Measurements from ENCODE around the gene SLC35A3.
A peak's percentile ranks its signal among the peaks of the same experiment; 100 is the strongest.
"Not testable (repeated sequence)": the region's sequence is repeated elsewhere in the genome, so short reads cannot be mapped to it uniquely, and the experiment has no call there.

SLC35A3 gene

DNA sequence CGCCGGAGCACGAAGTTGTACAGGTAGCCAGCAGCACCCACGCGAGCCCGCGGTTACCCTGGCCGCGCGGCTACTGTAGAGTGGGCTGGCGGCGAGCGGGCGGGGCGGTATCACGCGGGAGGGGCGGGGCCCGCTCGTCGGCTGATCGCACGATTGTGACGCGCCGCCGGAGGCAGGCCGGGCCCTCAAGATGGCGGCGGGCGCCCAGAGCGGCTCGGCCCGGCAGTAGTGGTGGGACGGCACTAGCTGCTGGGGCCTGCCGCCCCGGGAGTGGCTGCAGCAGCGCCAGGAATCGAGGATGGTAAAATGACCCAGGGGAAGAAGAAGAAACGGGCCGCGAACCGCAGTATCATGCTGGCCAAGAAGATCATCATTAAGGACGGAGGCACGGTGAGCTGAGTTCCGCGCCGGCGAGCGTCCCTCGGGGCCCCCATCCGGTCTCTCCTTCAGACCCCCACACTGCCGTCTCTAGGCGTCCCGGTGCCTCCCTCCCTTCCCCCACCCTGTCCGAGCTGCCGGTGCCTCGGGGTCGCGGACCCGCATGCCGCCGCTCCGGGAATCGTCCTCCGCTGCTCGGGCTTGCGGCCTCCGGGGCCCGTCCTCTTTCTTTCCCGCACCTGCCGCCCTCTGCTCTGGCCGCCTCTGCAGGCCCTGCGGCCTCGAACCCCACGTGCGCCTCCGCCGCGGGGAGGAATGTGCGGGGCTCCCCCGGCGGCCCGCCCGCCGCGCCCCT, 68.3 kb downstream of the SLC35A3 start:
- peak; percentile 93 for DNase-seq

- peak; percentile 72 for DNase-seq
These were observed 69.0 kb downstream of the SLC35A3 start for GRCh38 chr1:100038660-100039287.

- no peak for DNase-seq
These were observed 69.8 kb downstream of the SLC35A3 start for GRCh38 chr1:100039591-100039990.

GRCh38 chr1:100045206-100045605, 75.4 kb downstream of the SLC35A3 start:
- no peak for DNase-seq

DNA sequence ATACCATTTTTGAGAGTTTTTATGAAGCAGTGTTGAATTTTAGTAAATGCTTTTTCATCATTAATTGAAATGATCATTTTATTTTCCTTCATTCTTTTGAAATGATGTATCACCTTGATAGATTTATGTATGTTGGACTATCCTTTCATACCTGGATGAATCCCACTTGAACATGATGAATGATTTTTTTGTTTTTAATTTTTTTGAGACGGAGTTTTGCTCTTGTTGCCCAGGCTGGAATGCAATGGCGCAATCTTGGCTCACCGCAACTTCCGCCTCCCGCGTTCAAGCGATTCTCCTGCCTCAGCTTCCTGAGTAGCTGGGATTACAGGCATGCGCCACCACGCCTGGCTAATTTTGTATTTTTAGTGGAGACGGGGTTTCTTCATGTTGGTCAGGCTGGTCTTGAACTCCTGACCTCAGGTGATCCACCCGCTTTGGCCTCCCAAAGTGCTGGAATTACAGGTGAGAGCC, 77.5 kb downstream of the SLC35A3 start:
- DNase-seq = not testable (repeated sequence)

GRCh38 chr1:100050139-100050538, 80.3 kb downstream of the SLC35A3 start:
- DNase-seq = no peak

- DNase-seq = no peak
These were observed 81.6 kb downstream of the SLC35A3 start for GRCh38 chr1:100051401-100051800.

DNA sequence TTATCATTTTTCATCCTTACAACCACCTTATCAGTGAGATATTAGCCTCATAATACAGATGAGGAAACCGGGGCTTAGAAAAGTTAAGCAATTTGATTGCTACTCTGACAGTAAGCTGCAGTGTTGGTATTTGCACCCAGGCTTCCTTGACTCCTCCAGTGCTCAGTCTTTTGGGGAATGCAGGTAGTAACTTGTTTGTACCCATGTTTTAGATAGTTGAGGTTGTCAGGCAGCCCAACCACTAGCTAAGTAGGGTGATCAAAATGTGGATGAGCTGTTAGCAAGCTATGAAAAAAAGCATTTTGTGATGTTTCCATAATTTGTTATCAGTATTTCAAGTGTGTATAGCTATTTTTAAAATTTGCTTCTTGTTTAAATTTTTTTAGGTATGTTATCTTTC, 82.1 kb downstream of the SLC35A3 start:
- no peak for DNase-seq

DNA sequence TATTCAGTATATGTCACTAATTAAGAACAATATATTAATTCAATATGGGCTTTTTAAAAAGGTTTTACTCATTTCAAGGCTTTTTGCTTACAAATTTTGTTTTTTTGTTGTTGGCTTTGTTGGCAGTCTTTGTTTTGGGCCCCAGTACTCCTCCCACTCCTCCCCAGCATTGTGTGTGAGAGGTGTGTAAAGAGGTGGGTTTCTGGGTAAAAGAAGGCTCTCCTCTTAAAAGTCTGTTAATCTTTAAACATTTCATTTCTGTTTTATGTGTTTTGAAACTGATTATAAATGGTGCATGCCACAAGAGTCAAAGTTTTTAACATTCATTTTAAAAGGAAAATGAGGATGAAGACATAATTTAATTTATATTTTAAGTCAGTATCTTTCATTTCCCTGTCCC, 83.3 kb downstream of the SLC35A3 start:
- DNase-seq = no peak

DNA sequence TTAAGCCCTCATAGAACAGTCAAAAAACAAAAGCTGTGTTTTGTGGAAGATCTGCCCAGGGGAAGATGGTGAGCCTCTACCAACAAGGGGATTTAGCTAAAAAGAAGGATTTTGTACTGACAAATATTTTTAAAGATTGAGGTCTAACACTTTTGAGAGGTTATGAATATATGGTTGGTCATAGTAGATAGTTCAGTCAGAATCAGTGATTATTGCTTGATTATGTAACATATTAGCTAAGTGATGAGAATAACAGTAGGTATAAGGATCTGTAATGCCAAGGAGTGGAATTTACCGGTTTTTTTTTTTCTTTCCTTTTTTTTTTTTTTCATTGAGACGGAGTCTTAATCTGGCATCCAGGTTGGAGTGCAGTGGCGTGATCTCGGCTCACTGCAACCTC, 83.9 kb downstream of the SLC35A3 start:
- no peak for DNase-seq

- no peak for DNase-seq
These were observed 91.9 kb downstream of the SLC35A3 start for GRCh38 chr1:100061681-100062080.

- no peak for DNase-seq
These were observed 95.6 kb downstream of the SLC35A3 start for GRCh38 chr1:100065183-100065968.

DNA sequence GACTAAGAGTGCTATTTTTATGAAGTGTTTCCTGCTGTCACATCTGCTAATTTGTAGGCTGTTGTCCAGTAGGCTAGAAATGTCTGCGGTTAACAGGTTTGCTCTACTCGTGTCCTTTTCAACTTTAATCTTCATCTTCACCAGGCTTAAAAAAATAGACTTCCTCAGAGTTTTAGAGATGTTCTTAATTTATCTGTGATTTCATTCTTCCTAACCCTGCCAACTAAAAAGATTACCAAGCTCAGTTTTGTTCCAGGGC, 96.1 kb downstream of the SLC35A3 start:
- DNase-seq = no peak

DNA sequence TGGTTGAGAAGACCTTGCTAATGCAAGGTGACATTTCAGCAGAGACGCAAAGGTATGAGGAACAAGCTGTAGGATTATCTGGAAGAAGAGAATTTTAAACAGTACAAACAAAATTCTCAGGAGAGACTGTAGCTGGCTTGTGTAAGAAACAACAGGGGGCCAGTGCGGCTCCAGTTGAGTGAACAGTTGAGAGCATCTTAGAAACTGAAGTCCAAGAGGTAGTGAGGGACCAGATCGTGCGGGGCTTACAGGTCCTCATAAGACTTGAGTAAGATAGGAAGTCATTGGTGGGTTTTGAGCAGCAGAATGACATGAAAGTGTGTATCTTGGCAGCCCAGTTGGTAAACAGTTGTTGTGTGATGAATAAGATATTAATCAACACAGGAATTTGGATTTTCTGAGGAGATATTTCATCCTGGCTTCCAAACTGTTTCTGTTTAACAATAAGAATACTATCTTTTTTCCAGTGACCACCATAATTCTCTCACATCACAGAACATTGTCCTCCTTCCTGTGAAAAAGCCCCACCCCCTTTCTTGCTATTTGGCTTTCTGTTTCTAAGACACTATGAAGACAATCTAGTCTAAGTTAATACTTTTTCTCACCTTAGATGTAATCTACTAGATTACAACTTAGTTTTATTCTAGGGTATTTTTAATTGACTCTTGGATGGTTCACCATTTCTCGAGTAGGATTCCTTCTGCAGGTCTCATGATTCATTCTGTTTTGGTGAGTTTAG, 100.6 kb downstream of the SLC35A3 start:
- DNase-seq = no peak

- DNase-seq = no peak
These were observed 103.7 kb downstream of the SLC35A3 start for GRCh38 chr1:100073531-100073930.

DNA sequence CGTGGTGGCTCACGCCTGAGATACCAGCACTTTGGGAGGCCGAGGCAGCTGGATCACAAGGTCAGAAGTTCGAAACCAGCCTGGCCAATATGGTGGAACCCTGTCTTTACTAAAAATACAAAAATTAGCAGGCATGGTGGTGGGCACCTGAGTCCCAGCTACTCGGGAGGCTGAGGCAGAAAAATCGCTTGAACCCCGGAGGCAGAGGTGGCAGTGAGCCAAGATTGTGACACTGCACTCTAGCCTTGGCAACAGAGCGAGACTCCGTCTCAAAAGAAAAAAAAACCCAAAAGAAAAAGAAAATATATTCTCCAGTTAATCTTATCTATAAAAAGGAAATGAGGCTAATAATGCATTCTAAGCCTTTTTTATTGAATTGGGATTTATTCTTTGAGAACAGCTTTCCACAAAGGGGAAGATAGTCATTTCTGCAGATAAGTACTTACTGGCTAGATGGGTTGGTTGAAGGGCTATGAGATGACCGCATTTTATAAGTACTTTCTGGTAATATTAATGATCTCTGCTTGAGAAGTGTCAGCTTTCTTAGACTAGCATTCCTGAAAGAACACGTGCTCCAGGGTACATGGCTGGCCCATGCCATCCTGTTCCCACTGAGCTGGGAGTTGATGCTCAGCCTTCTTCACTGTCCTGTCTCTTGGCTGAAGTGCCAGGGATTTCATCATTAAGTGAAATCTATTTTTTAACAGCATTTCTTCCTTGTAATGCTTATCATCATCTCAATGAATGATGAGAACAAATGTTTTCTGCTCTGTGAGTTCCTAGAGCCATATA, 105.0 kb downstream of the SLC35A3 start:
- DNase-seq = no peak

DNA sequence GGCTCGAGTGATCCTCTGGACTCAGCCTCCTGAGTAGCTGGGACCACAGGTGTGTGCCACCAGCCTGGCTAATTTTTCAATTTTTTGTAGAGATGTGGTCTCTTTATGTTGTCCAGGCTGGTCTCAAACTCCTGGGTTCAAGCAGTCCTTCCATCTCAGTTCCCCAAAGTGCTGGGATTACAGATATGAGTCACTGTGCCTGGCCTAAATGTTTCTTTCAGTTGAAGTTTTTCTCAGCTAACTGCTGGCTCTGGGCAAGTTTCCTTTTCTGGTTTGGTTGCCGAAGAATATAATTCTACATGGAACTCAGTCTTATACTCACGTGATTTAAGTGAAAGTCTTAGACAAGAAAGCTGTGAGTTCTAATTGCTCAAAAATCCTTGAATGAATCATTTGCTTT, 106.0 kb downstream of the SLC35A3 start:
- no peak for DNase-seq

GRCh38 chr1:100076319-100076718, 106.5 kb downstream of the SLC35A3 start:
- no peak for DNase-seq

DNA sequence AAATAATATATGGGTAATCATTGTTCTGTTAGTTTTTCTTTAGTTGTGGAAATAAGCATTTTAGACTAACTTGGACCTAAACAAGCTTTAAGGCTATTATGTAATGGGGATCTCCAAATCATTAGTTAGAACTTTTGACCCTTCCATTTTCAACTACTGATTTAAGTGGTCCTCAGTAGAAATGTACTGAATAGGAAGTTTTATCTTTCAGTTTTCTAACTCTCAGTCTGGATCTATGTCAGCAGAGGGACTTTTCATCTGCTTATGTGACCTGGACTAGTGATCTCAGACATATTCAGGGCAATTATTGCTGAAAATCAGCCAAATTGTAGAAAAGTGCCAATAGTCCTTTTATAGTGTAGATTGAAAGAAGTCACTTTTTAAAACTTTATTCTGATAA, 106.9 kb downstream of the SLC35A3 start:
- no peak for DNase-seq

DNA sequence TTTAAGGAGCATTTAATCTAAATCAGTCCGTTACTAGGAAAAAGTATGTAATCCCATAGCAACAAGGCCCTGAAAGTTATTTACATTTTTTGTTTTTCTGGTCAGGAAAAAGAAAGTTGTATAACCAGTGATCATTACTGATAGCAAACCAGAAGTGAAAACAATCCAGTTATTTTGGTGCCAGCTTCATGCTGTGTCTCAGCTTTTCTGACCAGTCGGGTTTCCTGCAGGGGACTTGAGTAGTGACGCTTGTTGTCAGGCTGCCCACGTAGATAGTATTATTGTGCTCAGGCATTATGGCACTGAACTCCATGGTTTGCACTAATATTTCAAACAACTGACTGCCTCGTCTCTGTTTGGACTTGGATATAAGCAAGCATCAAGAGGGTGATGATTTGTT, 107.7 kb downstream of the SLC35A3 start:
- DNase-seq = no peak

- DNase-seq = no peak
These were observed 110.5 kb downstream of the SLC35A3 start for GRCh38 chr1:100080331-100080730.

Measured in NCI-H82 (cell line).